Epithelial cell of proximal tubule (primary cell): ENCODE data around the gene EMC9. TPM values are rescaled to one million over a fixed set of nuclear protein-coding genes. Genes with fewer than 3 reads are reported as not detected.

ENCODE experiments used
- DNase-seq: peaks from one replicate; pipeline ENCODE4 v3.0.0-alpha.2; 2011; ENCODE audit warnings: low read depth
- H3K4me3 ChIP-seq: 2 replicates; pipeline ENCODE4 v1.5.1; 2011; ENCODE audit warnings: low read depth, mild to moderate bottlenecking, low read length
- total RNA-seq: library from RNA; depleted of rRNA; stranded (reverse); fragments of >200 nt; gene quantifications from 2 replicates; pipeline ENCODE4 v1.2.3, GENCODE V29; 2015
- TF ChIP-seq, protein P1 (sequence below): conservative IDR thresholded peaks from 2 replicates; pipeline ENCODE4 v1.5.1; 2012; ENCODE audit warnings: low read depth, mild to moderate bottlenecking, low read length

The EMC9 gene
- 22.3 and 31.8 TPM in 2 replicates for total RNA-seq

- TF ChIP-seq, protein P1, sequence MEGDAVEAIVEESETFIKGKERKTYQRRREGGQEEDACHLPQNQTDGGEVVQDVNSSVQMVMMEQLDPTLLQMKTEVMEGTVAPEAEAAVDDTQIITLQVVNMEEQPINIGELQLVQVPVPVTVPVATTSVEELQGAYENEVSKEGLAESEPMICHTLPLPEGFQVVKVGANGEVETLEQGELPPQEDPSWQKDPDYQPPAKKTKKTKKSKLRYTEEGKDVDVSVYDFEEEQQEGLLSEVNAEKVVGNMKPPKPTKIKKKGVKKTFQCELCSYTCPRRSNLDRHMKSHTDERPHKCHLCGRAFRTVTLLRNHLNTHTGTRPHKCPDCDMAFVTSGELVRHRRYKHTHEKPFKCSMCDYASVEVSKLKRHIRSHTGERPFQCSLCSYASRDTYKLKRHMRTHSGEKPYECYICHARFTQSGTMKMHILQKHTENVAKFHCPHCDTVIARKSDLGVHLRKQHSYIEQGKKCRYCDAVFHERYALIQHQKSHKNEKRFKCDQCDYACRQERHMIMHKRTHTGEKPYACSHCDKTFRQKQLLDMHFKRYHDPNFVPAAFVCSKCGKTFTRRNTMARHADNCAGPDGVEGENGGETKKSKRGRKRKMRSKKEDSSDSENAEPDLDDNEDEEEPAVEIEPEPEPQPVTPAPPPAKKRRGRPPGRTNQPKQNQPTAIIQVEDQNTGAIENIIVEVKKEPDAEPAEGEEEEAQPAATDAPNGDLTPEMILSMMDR, result peak; percentile 37
- peak within 1 kb of the TSS; percentile 89 for H3K4me3 ChIP-seq
Observed at GRCh38 chr14:24141097-24141880, at the start of gene EMC9. EMC9 (minus strand) TSS chr14:24141591; CDS start chr14:24141304, 287 bp downstream.

GRCh38 chr14:24190416-24190815, 49.0 kb upstream of the EMC9 start:
- DNase-seq, result no peak
- TF ChIP-seq, protein P1, result no peak
- H3K4me3 ChIP-seq, result no peak overlapping the region

More at GRCh38 chr14:24141097-24141880, at the start of gene EMC9:
- DNase-seq, result peak; percentile 91

DNA sequence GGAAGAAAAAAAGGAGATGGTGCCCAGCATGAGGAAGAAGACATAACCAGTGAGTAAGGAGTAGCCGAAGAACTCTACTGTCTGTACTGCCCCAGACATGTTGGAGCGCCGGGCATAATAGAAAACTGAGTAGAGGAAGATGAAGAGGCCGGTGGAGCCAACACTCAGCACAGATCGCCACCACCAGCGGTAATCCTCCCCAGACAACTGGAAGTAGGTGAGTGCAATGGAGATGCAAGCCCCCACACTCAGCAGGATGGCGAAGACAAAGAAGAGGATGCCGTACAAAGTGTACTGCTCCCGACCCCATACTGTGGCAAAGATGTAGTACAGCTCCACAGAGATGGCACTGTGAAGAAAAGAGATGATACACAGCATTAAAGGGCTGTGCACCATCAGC, 48.1 kb upstream of the EMC9 start:
- DNase-seq, result no peak
- no peak overlapping the region for H3K4me3 ChIP-seq
- TF ChIP-seq, protein P1, result no peak

- DNase-seq, result no peak
- H3K4me3 ChIP-seq, result peak overlapping the region; percentile 93
- TF ChIP-seq, protein P1, result no peak
Observed at GRCh38 chr14:24189059-24189375, 47.6 kb upstream of the EMC9 start.

DNA sequence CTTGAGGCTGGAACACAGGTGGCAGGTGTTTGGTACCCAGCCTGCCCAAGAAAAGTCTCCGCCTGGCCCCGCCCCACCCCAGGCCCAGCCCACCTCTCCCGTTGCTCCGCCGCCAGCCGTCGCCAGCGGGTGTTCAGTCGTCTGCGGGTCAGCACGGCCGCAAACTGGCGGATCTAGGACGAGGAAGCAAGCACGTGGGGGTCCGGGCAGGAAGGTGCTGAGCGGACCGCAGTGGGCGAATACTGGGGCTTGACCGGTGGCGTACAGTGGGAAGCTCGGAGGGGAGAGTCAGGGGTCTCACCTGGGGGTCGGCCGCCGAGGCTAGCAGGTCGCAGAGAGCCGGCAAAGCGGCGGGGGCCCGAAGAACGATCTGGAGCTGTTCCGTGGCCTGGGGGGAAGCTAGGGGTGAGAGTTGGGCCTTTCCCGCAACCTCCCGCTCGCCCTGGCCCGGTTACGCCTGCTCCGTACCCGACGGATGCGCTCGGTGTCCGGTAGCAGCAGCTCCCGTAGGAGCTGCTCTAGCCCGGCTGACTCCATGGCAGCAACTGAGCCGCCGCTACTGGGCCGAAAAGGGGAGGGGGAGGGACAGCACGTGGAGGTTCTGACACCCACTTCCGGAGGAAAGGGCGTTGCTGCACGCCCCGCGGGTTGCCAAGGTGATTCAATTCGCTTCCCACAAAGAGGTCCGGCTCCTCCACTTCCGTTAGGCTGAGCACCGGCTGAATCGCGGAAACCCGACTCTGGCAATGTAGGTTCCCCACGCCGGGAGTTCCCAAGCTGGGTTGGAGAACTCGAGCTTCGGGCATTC, 47.1 kb upstream of the EMC9 start, which contains the start of gene IPO4:
TSS of gene IPO4 (minus strand) at position 566 of the 808 bp plus-strand sequence. CDS start at position 537, 29 bp downstream.
- peak within 1 kb of the TSS; percentile 93 for H3K4me3 ChIP-seq
- TF ChIP-seq, protein P1, result no peak
- peak; percentile 84 for DNase-seq

DNA sequence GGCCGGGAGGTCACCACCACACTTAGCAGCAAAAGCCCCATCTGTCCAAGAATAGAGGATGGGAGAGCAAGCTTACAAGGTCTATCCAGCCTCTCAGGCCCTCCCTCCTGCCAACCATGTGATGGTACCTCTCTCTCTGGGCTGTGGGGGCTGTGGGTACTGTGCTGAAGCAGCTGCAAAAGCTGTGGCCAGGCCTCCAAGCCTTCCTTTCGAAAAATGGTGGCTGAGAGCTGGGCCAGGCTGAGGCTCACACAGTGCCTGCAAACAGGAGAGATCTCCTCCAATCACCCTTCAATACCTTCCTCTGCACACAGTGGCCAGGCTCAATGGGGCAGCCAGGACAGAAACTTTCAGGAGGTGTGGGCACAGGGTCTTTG, 46.1 kb upstream of the EMC9 start:
- no peak for DNase-seq
- peak overlapping the region; percentile 93 for H3K4me3 ChIP-seq
- TF ChIP-seq, protein P1, result no peak
